SIG-M5 (cell line): ENCODE results near the gene RDX.

Experiments
- DNase-seq: peaks from one replicate; lab custom pipeline; 2025; lab: John Stamatoyannopoulos, UW

RDX gene

GRCh38 chr11:110130642-110131238 lies 165.7 kb downstream of the RDX start:
- no peak for DNase-seq

GRCh38 chr11:110128161-110128560 lies 168.3 kb downstream of the RDX start:
- DNase-seq: no peak

GRCh38 chr11:110126936-110127335 lies 169.5 kb downstream of the RDX start:
- no peak for DNase-seq

GRCh38 chr11:110125632-110126031 lies 170.8 kb downstream of the RDX start:
- no peak for DNase-seq
